Bronchial epithelial cell (primary cell): ENCODE measurements around the gene VASN. TPM values are rescaled to one million over a fixed set of nuclear protein-coding genes. Genes with fewer than 3 reads are reported as not detected.

Source experiments
- DNase-seq: peaks from one replicate; pipeline ENCODE4 v3.0.0-alpha.2; 2010; ENCODE audit warnings: low read depth
- FAIRE-seq: peaks from 2 replicates; lab custom pipeline; 2011; peaks lifted over from hg19 to GRCh38; lab: Jason Lieb, UNC
- H3K27me3 ChIP-seq: 2 replicates; pipeline ENCODE4 v1.5.1; 2011; ENCODE audit warnings: low read length; ENCODE audit not compliant: control insufficient read depth, insufficient read depth
- H3K36me3 ChIP-seq: 2 replicates; pipeline ENCODE4 v1.5.1; 2011; ENCODE audit warnings: low read length; ENCODE audit not compliant: control insufficient read depth, insufficient read depth
- H3K4me3 ChIP-seq: 2 replicates; pipeline ENCODE4 v1.5.1; 2011; ENCODE audit warnings: mild to moderate bottlenecking, low read depth, low read length, control low read depth
- CTCF ChIP-seq: IDR thresholded peaks from 2 replicates; pipeline ENCODE4 v1.5.1; 2011; ENCODE audit warnings: mild to moderate bottlenecking, moderate library complexity, low read length, control low read depth, inconsistent platforms; ENCODE audit not compliant: insufficient read depth, severe bottlenecking
- total RNA-seq: library from RNA; depleted of rRNA; stranded (reverse); fragments of >200 nt; gene quantifications from 2 replicates; pipeline ENCODE4 v1.2.1, GENCODE V29; 2014

Gene VASN
- total RNA-seq, 1 donor from 2014 or later: 6.6 TPM

- no peaks in the 10 kb centered on the region for H3K27me3 ChIP-seq
- FAIRE-seq (peak; percentile 7), DNase-seq (no peak)
- H3K4me3 ChIP-seq: no peak overlapping the region
- peaks cover 7% of the 10 kb centered on the region for H3K36me3 ChIP-seq
- TF ChIP-seq CTCF: no peak
These were observed 13.4 kb upstream of the VASN start for GRCh38 chr16:4358236-4358635.

- Histone ChIP-seq H3K27me3 (no peaks in the 10 kb centered on the region), H3K36me3 (peaks cover 7% of the 10 kb centered on the region), H3K4me3 (no peak overlapping the region)
- DNase-seq (no peak), FAIRE-seq (no peak)
- TF ChIP-seq CTCF: peak; percentile 85
These were observed 12.7 kb upstream of the VASN start for GRCh38 chr16:4358831-4359561.

GRCh38 chr16:4359914-4360313, 11.7 kb upstream of the VASN start:
- H3K27me3 ChIP-seq: no peaks in the 10 kb centered on the region
- no peak for DNase-seq
- no peak overlapping the region for H3K4me3 ChIP-seq
- peaks cover 10% of the 10 kb centered on the region for H3K36me3 ChIP-seq
- no peak for FAIRE-seq
- no peak for TF ChIP-seq CTCF

- DNase-seq (no peak), FAIRE-seq (no peak)
- Histone ChIP-seq H3K27me3 (no peaks in the 10 kb centered on the region), H3K36me3 (peaks cover 12% of the 10 kb centered on the region), H3K4me3 (no peak overlapping the region)
- no peak for TF ChIP-seq CTCF
These were observed 11.1 kb upstream of the VASN start for GRCh38 chr16:4360538-4361021.

- peaks cover 12% of the 10 kb centered on the region for H3K36me3 ChIP-seq
- no peak for FAIRE-seq
These were observed 10.4 kb upstream of the VASN start for GRCh38 chr16:4361033-4361943.

More at GRCh38 chr16:4361033-4361943, 10.4 kb upstream of the VASN start:
- no peak for DNase-seq
- TF ChIP-seq CTCF: no peak
- Histone ChIP-seq H3K27me3 (no peaks in the 10 kb centered on the region), H3K4me3 (no peak overlapping the region)
